ENCODE data around the gene GOLGA2. TPM values are rescaled to one million over a fixed set of nuclear protein-coding genes. Genes with fewer than 3 reads are reported as not detected.
A peak's percentile ranks its signal among the peaks of the same experiment; 100 is the strongest.

Gene GOLGA2
- total RNA-seq, 4 donors from 2014 or later: 71.1 to 130 (median 83.1) TPM

DNA sequence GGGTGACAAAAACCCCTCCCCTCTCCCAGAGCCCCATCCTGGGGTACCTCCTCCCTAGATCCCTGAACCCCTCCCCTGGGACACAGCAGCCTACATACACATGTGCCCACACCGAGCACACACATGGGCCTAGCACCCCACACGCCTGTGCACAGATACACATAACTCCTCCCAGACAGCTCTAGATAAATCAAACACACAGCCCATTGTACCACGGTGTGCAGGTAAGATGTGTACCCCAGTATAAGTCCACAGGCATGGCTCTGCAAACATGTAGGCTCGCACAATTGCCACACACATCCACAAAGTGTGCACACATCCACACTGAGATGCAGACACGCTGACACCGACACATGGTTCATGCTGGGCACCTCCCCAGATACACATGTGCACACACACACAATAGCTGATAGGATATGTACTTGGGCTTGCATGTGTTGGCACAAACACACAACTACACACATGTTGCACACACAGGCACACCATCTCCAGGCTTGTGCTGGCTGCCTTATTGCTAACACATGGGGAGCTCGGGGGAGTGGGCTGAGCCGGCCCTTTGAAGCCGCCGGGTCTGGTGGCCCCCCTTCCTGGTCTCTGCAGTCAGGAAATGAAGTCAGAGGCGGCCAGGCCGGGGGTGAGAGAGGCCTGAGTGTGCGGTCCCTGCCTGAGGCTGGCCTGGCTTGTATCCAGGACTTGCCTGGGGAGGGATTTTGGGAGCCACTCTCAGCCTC lies 30.2 kb downstream of the GOLGA2 start:
- H3K9me3 ChIP-seq: no peaks in the 10 kb centered on the region
- TF ChIP-seq EP300 (IDR thresholded peaks at IDR 0.05) (no peak), POLR2A (IDR thresholded peaks at IDR 0.05) (no peak), POLR2AphosphoS5 (IDR thresholded peaks at IDR 0.05) (no peak)
- TF ChIP-seq, protein P1, sequence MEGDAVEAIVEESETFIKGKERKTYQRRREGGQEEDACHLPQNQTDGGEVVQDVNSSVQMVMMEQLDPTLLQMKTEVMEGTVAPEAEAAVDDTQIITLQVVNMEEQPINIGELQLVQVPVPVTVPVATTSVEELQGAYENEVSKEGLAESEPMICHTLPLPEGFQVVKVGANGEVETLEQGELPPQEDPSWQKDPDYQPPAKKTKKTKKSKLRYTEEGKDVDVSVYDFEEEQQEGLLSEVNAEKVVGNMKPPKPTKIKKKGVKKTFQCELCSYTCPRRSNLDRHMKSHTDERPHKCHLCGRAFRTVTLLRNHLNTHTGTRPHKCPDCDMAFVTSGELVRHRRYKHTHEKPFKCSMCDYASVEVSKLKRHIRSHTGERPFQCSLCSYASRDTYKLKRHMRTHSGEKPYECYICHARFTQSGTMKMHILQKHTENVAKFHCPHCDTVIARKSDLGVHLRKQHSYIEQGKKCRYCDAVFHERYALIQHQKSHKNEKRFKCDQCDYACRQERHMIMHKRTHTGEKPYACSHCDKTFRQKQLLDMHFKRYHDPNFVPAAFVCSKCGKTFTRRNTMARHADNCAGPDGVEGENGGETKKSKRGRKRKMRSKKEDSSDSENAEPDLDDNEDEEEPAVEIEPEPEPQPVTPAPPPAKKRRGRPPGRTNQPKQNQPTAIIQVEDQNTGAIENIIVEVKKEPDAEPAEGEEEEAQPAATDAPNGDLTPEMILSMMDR (IDR thresholded peaks at IDR 0.05): no peak
- peak overlapping the region in 1 of 2 donors; percentile 45 for H3K4me3 ChIP-seq
- H3K36me3 ChIP-seq: no peaks in the 10 kb centered on the region
- 7 to 60% methylated on average over 2 to 7 of the region's 13 CpGs for WGBS, 2 donors (ENCODE audit: low coverage in 1 of 2)
- peaks cover 0 to 27% (median 12%) of the 10 kb centered on the region in 3 donors for H3K4me1 ChIP-seq
- peaks cover 25% of the 10 kb centered on the region for H3K27me3 ChIP-seq
- ATAC-seq: no peak
- peak overlapping the region in 3 of 4 donors; percentile 72 to 81 (median 73) for H3K27ac ChIP-seq

DNA sequence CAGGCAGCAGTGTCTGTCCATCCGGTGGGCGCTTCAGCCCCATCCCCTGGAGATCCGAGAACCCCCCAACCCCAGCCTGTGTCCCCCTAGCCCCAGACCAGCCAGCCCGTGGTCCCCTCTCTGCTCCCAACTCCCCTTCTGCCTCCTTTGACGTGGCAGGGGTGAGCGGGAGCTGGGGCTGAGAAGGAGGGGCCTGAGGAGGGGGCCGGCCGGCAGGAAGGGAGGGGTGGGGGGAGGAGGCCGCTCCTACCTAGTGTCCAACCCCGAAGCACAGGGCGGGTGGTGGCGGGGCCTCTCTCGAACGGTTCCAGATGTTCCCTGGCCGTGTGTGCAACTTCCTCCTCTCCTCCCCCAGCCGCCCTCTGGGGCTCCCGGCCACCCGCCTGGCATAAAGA lies 31.0 kb downstream of the GOLGA2 start:
- peak overlapping the region; percentile 6 to 45 for H3K4me3 ChIP-seq
- peaks cover 18% of the 10 kb centered on the region for H3K27me3 ChIP-seq
- WGBS, 2 donors (ENCODE audit: low coverage in 1 of 2): no CpG with 5 or more reads among the region's 18 CpGs
- TF ChIP-seq POLR2AphosphoS5 (IDR thresholded peaks at IDR 0.05) (peak; percentile 20), POLR2A (IDR thresholded peaks at IDR 0.05) (peak in 1 of 2 donors; percentile 30), EP300 (IDR thresholded peaks at IDR 0.05) (no peak)
- TF ChIP-seq, protein P1 (IDR thresholded peaks at IDR 0.05): no peak
- H3K27ac ChIP-seq: peak overlapping the region in 3 of 4 donors; percentile 72 to 81 (median 73)
- ATAC-seq: peak; percentile 85
- no peaks in the 10 kb centered on the region for H3K9me3 ChIP-seq
- peaks cover 0 to 21% (median 12%) of the 10 kb centered on the region in 3 donors for H3K4me1 ChIP-seq
- H3K36me3 ChIP-seq: no peaks in the 10 kb centered on the region

DNA sequence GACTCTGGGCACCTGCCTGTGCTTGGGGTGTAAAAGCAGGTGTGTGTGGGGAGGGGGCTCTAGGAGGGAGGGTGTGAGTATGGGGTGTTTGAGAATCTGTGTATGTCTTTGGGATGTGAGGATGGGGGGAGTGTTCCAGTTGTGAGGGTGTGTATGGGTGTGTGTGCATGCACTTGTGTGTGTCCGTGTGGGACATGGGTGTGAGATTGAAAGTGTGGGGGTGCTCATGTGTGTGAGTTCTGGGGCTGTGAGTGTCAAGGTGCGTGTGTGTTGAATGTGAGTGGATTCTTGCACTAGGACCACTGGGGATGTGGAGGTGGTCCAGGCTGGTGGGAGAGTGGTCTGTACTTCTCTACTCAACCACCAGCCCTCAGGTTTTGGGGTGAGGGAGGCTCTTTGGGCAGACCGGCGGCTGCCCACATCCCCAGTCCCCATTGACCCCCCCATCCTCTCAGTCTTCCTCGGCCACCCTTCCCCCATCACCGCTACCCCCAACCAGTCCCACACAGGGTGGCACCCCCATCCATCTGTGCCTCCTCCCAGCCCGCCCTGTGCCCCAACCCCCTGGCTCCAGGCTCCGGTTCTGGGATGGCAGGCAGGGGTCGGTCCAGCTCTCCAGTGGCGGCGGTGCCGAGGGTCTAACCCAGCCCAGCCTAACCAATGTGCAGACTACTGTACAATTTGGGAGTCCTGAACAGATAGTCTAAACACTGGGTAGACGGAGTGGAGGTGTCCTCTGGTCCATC lies 31.5 kb downstream of the GOLGA2 start:
- Histone ChIP-seq H3K4me3 (peak overlapping the region; percentile 6 to 45), H3K9me3 (no peaks in the 10 kb centered on the region), H3K27me3 (peaks cover 16% of the 10 kb centered on the region), H3K4me1 (peaks cover 0 to 21% (median 12%) of the 10 kb centered on the region in 3 donors), H3K27ac (peak overlapping the region in 3 of 4 donors; percentile 72 to 81 (median 73)), H3K36me3 (no peaks in the 10 kb centered on the region)
- no peak for TF ChIP-seq POLR2AphosphoS5 (IDR thresholded peaks at IDR 0.05)
- TF ChIP-seq EP300 (IDR thresholded peaks at IDR 0.05): no peak
- no peak for TF ChIP-seq POLR2A (IDR thresholded peaks at IDR 0.05)
- TF ChIP-seq, protein P1 (IDR thresholded peaks at IDR 0.05): no peak
- 71 to 73% methylated on average over 2 of the region's 13 CpGs for WGBS, 2 donors (ENCODE audit: low coverage in 1 of 2)
- ATAC-seq: peak; percentile 23

- 30% methylated on average over 4 of the region's 13 CpGs; no CpG with 5 or more reads in 1 of the 2 donors for WGBS, 2 donors (ENCODE audit: low coverage in 1 of 2)
- H3K27ac ChIP-seq: peak overlapping the region in 3 of 4 donors; percentile 72 to 81 (median 73)
- no peak for ATAC-seq
- no peaks in the 10 kb centered on the region for H3K36me3 ChIP-seq
- peak overlapping the region in 1 of 2 donors; percentile 45 for H3K4me3 ChIP-seq
- no peaks in the 10 kb centered on the region for H3K9me3 ChIP-seq
- H3K4me1 ChIP-seq: peaks cover 0 to 21% (median 12%) of the 10 kb centered on the region in 3 donors
- TF ChIP-seq EP300 (IDR thresholded peaks at IDR 0.05): no peak
- TF ChIP-seq, protein P1 (IDR thresholded peaks at IDR 0.05): no peak
- no peak for TF ChIP-seq POLR2AphosphoS5 (IDR thresholded peaks at IDR 0.05)
- TF ChIP-seq POLR2A (IDR thresholded peaks at IDR 0.05): no peak
- peaks cover 16% of the 10 kb centered on the region for H3K27me3 ChIP-seq
Observed at GRCh38 chr9:128243215-128244018, 32.4 kb downstream of the GOLGA2 start.

Measured in gastroesophageal sphincter (tissue), 4 donors.